OCI-LY7 (cell line): ENCODE results near the gene BEAN1. TPM values are rescaled to one million over a fixed set of nuclear protein-coding genes. Genes with fewer than 3 reads are reported as not detected.

ENCODE experiments used
- BruUV-seq: library from RNA; stranded (reverse); fragments of 400-500 nt; replicated peaks from 2 replicates; lab custom pipeline; 2021; lab: Mats Ljungman, UMichigan
- CTCF ChIA-PET: fragments of 300-600 bp; sonication (Branson Sonifier 250); formaldehyde crosslinking; loops from one replicate; lab custom pipeline; 2022; ENCODE audit warnings: antibody characterized with exemption; ENCODE audit not compliant: unreplicated experiment; lab: Charles Lee
- POLR2A ChIA-PET: fragments of 300-600 bp; sonication (Branson Sonifier 250); formaldehyde crosslinking; loops from one replicate; lab custom pipeline; 2022; ENCODE audit warnings: antibody characterized with exemption; lab: Charles Lee
- DNase-seq: peaks from one replicate; pipeline ENCODE4 v3.0.0-alpha.2; 2015; ENCODE audit warnings: low spot score
- H2AFZ ChIP-seq: fragments of 200-600 bp; sonication (generic), shearing (Covaris generic); 2 replicates; pipeline ENCODE4 v1.6.1; 2014; ENCODE audit warnings: mild to moderate bottlenecking, antibody characterized with exemption, low read length, moderate library complexity
- H3K27ac ChIP-seq: fragments of 200-600 bp; sonication (generic); 2 replicates; pipeline ENCODE4 v1.5.1; 2014; ENCODE audit warnings: mixed run types, low read depth, mild to moderate bottlenecking, moderate library complexity, low read length, inconsistent platforms; ENCODE audit not compliant: poor library complexity, severe bottlenecking
- H3K36me3 ChIP-seq: fragments of 200-600 bp; sonication (generic); 2 replicates; pipeline ENCODE4 v1.6.1; 2014; ENCODE audit warnings: mild to moderate bottlenecking, antibody characterized with exemption, low read length, moderate library complexity, mixed read lengths; ENCODE audit not compliant: insufficient read depth
- H3K4me1 ChIP-seq: fragments of 200-600 bp; sonication (generic); 2 replicates; pipeline ENCODE4 v1.5.1; 2014; ENCODE audit warnings: mild to moderate bottlenecking, low read length; ENCODE audit not compliant: insufficient read depth, poor library complexity, severe bottlenecking
- H3K4me2 ChIP-seq: fragments of 200-600 bp; sonication (generic); 2 replicates; pipeline ENCODE4 v1.6.1; 2014; ENCODE audit warnings: mild to moderate bottlenecking, low read length
- H3K4me3 ChIP-seq: fragments of 200-600 bp; sonication (generic); 2 replicates; pipeline ENCODE4 v1.5.1; 2014; ENCODE audit warnings: mild to moderate bottlenecking, low read depth, low read length; ENCODE audit not compliant: poor library complexity, severe bottlenecking
- H3K79me2 ChIP-seq: fragments of 200-600 bp; sonication (generic); 2 replicates; pipeline ENCODE4 v1.6.1; 2016; ENCODE audit warnings: low read depth, mild to moderate bottlenecking, low read length, moderate library complexity, mixed read lengths; ENCODE audit not compliant: insufficient read depth
- H3K9me2 ChIP-seq: fragments of 200-600 bp; sonication (generic); 2 replicates; pipeline ENCODE4 v1.6.1; 2016; ENCODE audit warnings: mild to moderate bottlenecking, low read length, mixed read lengths; ENCODE audit not compliant: insufficient read depth
- H3K9me3 ChIP-seq: fragments of 200-600 bp; sonication (generic); 2 replicates; pipeline ENCODE4 v1.6.1; 2014; ENCODE audit warnings: mild to moderate bottlenecking, mixed run types, low read length, mixed read lengths
- H4K20me1 ChIP-seq: fragments of 200-600 bp; sonication (generic); 2 replicates; pipeline ENCODE4 v1.6.1; 2014; ENCODE audit warnings: mild to moderate bottlenecking, antibody characterized with exemption, low read length, moderate library complexity, mixed read lengths; ENCODE audit not compliant: insufficient read depth
- EZH2phosphoT487 ChIP-seq: fragments of 200-600 bp; sonication (generic); IDR thresholded peaks from 2 replicates; pipeline ENCODE4 v1.6.1; 2018; ENCODE audit warnings: low read depth, borderline replicate concordance, mild to moderate bottlenecking, mixed run types, antibody characterized with exemption, low read length, moderate library complexity, mixed read lengths
- intact Hi-C: fragments of 100-400 bp; cut with micrococcal nuclease; formaldehyde crosslinking; loops from one replicate; pipeline ENCODE4 v1.10.0; 2022; ENCODE audit not compliant: unreplicated experiment
- total RNA-seq, 2 experiments: library from RNA; depleted of rRNA in 1 of 2; stranded (reverse); fragments of >200 nt in 1 of 2; shearing (Covaris generic) in 1 of 2; gene quantifications; 2 replicates each; pipeline ENCODE4 v1.2.3, GENCODE V29; 2014 to 2022
- TF ChIP-seq, protein P1 (sequence below): fragments of 200-600 bp; sonication (generic); conservative IDR thresholded peaks from 2 replicates; pipeline ENCODE4 v1.5.1; 2014; ENCODE audit warnings: mild to moderate bottlenecking, antibody characterized with exemption, low read length, moderate library complexity, mixed read lengths

The BEAN1 gene
- total RNA-seq, 2 experiments from 2014 or later: 0.13 TPM; not detected in 1

GRCh38 chr16:66454751-66455150 is 27.7 kb downstream of the BEAN1 start:
- BruUV-seq: no TSS peak
- H3K9me2 ChIP-seq: no peaks in the 10 kb centered on the region
- H2AFZ ChIP-seq: no peak overlapping the region
- H3K9me3 ChIP-seq: no peaks in the 10 kb centered on the region
- H3K36me3 ChIP-seq: no peaks in the 10 kb centered on the region
- no peaks in the 10 kb centered on the region for H3K4me1 ChIP-seq
- H3K79me2 ChIP-seq: no peaks in the 10 kb centered on the region
- TF ChIP-seq EZH2phosphoT487: no peak
- TF ChIP-seq, protein P1, sequence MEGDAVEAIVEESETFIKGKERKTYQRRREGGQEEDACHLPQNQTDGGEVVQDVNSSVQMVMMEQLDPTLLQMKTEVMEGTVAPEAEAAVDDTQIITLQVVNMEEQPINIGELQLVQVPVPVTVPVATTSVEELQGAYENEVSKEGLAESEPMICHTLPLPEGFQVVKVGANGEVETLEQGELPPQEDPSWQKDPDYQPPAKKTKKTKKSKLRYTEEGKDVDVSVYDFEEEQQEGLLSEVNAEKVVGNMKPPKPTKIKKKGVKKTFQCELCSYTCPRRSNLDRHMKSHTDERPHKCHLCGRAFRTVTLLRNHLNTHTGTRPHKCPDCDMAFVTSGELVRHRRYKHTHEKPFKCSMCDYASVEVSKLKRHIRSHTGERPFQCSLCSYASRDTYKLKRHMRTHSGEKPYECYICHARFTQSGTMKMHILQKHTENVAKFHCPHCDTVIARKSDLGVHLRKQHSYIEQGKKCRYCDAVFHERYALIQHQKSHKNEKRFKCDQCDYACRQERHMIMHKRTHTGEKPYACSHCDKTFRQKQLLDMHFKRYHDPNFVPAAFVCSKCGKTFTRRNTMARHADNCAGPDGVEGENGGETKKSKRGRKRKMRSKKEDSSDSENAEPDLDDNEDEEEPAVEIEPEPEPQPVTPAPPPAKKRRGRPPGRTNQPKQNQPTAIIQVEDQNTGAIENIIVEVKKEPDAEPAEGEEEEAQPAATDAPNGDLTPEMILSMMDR: no peak
- no peak for DNase-seq
- H3K4me2 ChIP-seq: no peak overlapping the region
- no peaks in the 10 kb centered on the region for H4K20me1 ChIP-seq
- POLR2A ChIA-PET: interaction anchor here (0.7 to 1.8 kb wide), 4 partner anchors 8 to 1952 kb away, joined by 3 to 6 read pairs (median 6); no protein-coding TSS in a partner anchor
- no peak overlapping the region for H3K27ac ChIP-seq
- H3K4me3 ChIP-seq: no peak overlapping the region
- CTCF ChIA-PET: interaction anchor here (1.2 kb wide), 1 partner anchor 11 kb away, joined by 3 read pairs; no protein-coding TSS in a partner anchor
- intact Hi-C loops: no loop called here

GRCh38 chr16:66455970-66456369 is 28.9 kb downstream of the BEAN1 start:
- Histone ChIP-seq H3K9me2 (no peaks in the 10 kb centered on the region), H2AFZ (no peak overlapping the region), H3K27ac (no peak overlapping the region), H3K36me3 (no peaks in the 10 kb centered on the region), H3K9me3 (no peaks in the 10 kb centered on the region), H3K79me2 (no peaks in the 10 kb centered on the region), H3K4me2 (no peak overlapping the region), H4K20me1 (no peaks in the 10 kb centered on the region), H3K4me3 (no peak overlapping the region), H3K4me1 (no peaks in the 10 kb centered on the region)
- POLR2A ChIA-PET: interaction anchor here (1.6 to 1.8 kb wide), 2 partner anchors 9 to 13 kb away, joined by 5 to 6 read pairs; no protein-coding TSS in a partner anchor
- no peak for TF ChIP-seq EZH2phosphoT487
- TF ChIP-seq, protein P1: no peak
- BruUV-seq: no TSS peak
- DNase-seq: no peak
- CTCF ChIA-PET: no interaction called here
- intact Hi-C loops: no loop called here

- H3K4me1 ChIP-seq: no peaks in the 10 kb centered on the region
Observed at GRCh38 chr16:66457888-66458287, 30.8 kb downstream of the BEAN1 start.

More at GRCh38 chr16:66457888-66458287, 30.8 kb downstream of the BEAN1 start:
- Histone ChIP-seq H4K20me1 (no peaks in the 10 kb centered on the region), H3K36me3 (no peaks in the 10 kb centered on the region), H2AFZ (no peak overlapping the region), H3K79me2 (no peaks in the 10 kb centered on the region), H3K27ac (no peak overlapping the region), H3K9me3 (no peaks in the 10 kb centered on the region), H3K4me3 (no peak overlapping the region), H3K4me2 (no peak overlapping the region), H3K9me2 (no peaks in the 10 kb centered on the region)
- BruUV-seq: no TSS peak
- intact Hi-C loops: no loop called here
- no peak for DNase-seq
- CTCF ChIA-PET: interaction anchor here (0.6 kb wide), 1 partner anchor 44 kb away, joined by 3 read pairs; no protein-coding TSS in a partner anchor
- POLR2A ChIA-PET: no interaction called here
- TF ChIP-seq, protein P1: no peak
- TF ChIP-seq EZH2phosphoT487: no peak
